Stomach (tissue), 4 donors: ENCODE measurements around the gene BCL6.

Experiments
- CTCF ChIP-seq, 7 experiments: fragments of 450-650 bp in 4 of 7; fragments of 200-600 bp in 3 of 7; sonication (generic) in 3 of 7; IDR thresholded peaks; one replicate each; pipeline ENCODE4 v1.5.1; 2016 to 2019; ENCODE audit warnings: antibody characterized with exemption in 7 of 7, control low read depth in 2 of 7, mild to moderate bottlenecking in 1 of 7
- EP300 ChIP-seq: sonication (generic); formaldehyde crosslinking; IDR thresholded peaks from one replicate; pipeline ENCODE4 v1.6.1; 2017; ENCODE audit warnings: antibody characterized with exemption

DNA sequence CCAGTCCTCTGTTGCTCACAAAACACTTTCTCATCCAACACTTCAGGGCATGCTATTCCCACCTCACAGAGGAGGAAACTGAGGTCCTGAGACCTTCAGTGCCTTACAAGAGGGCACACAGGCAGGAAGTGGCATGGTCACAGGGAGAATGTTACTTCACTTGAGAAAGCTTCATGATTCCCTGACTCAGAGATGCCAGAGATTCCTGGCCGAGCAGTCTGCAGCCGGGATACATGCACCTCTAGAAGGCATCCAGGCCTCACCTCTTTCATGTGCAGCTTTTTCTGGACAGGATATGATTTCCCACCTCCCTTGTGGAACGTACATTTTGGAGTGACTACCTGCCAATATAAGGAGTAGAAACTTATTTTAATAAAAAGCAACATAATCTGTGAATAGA is 72.3 kb downstream of the BCL6 start:
- no peak for TF ChIP-seq CTCF (IDR thresholded peaks at IDR 0.05)
- TF ChIP-seq EP300 = no peak
